ENCODE results near the gene MBTPS1. TPM values are rescaled to one million over a fixed set of nuclear protein-coding genes. Genes with fewer than 3 reads are reported as not detected.

The MBTPS1 gene
- total and polyA plus RNA-seq, 10 of the 15 experiments (the other 5 are each of a cell fraction or from before 2014, with no cell fraction given), result 1.3 to 43.9 (median 35.2) TPM

DNA sequence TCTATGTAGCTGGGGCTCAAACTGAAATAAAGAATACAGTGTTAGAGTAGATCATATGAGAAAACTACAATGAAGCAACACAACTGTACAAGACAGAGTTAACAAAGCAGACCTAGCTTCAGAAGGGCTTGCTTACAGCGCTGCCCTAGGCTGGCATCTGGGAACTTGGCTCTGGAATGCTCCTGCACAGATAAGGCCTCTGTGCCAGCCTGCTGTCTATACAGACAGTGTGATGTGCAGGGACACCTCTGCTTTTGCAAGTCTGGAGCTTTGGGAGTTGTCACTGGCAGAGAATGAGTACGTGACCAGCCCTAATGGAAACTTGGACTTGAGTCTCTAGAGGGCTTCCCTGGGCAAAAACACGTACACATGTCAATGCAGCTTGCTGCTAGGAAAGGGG is 42.0 kb downstream of the MBTPS1 start:
- ATAC-seq (no peak), DNase-seq (ENCODE audit: low read depth, low spot score) (no peak), FAIRE-seq (no peak)
- intact Hi-C loops (cut with micrococcal nuclease; ENCODE audit: unreplicated experiment) (no loop called here), in situ Hi-C loops (cut with MboI) (no loop called here)
- Histone ChIP-seq H3K4me2 (ENCODE audit: control insufficient read depth, insufficient read depth) (no peak overlapping the region), H3K27me3 (replicated peaks in 1 of 2; ENCODE audit: control insufficient read depth in 2 of 2, insufficient read depth in 2 of 2, low read length in 1 of 2) (no peaks in the 10 kb centered on the region), H3K27ac (ENCODE audit: control insufficient read depth, insufficient read depth) (no peak overlapping the region), H4K20me1 (ENCODE audit: control insufficient read depth, insufficient read depth) (no peaks in the 10 kb centered on the region), H2AFZ (ENCODE audit: control insufficient read depth, low read depth, low read length) (no peak overlapping the region), H3K9ac (ENCODE audit: control insufficient read depth, insufficient read depth, low read length) (no peak overlapping the region), H3K9me3 (replicated peaks; ENCODE audit: control insufficient read depth, insufficient read depth, low read length) (no peaks in the 10 kb centered on the region), H3K79me2 (ENCODE audit: control insufficient read depth, insufficient read depth, low read length) (no peaks in the 10 kb centered on the region), H3K36me3 (ENCODE audit: control insufficient read depth in 2 of 2, insufficient read depth in 2 of 2, low read length in 1 of 2) (peaks cover 9 to 20% of the 10 kb centered on the region in 2 experiments), H3K4me1 (ENCODE audit: control insufficient read depth, insufficient read depth, low read length) (no peaks in the 10 kb centered on the region), H3K4me3 (no peak overlapping the region)
- ChIA-PET SMC1A (ENCODE audit: uncharacterized antibody, unreplicated experiment) (no interaction called here), POLR2A (interaction anchor here (0.5 kb wide), 2 partner anchors 54 to 89 kb away, joined by 3 to 4 read pairs; no protein-coding TSS in a partner anchor), RAD21 (ENCODE audit: unreplicated experiment) (no interaction called here), CTCF (interaction anchor here (0.8 kb wide), 1 partner anchor 9 kb away, joined by 4 read pairs; no protein-coding TSS in a partner anchor)
- 94% methylated on average over 3 of the region's 3 CpGs for WGBS (ENCODE audit: insufficient coverage, insufficient replicate concordance, low lambda C conversion rate, missing lambda C conversion rate)
- no TSS peak for BruUV-seq (replicated peaks)
- TF ChIP-seq RUNX3 (IDR thresholded peaks at IDR 0.05; ENCODE audit: low read length) (no peak), ZNF622 (IDR thresholded peaks at IDR 0.05) (no peak), SMC3 (IDR thresholded peaks at IDR 0.05; ENCODE audit: borderline replicate concordance, low read length) (no peak), TCF3 (IDR thresholded peaks at IDR 0.05; ENCODE audit: borderline replicate concordance, insufficient read depth, low read depth, low read length) (no peak), YBX1 (IDR thresholded peaks at IDR 0.05) (no peak), SMAD5 (IDR thresholded peaks at IDR 0.05; ENCODE audit: low read depth) (no peak), IRF3 (IDR thresholded peaks at IDR 0.05) (no peak), KLF5 (IDR thresholded peaks at IDR 0.05; ENCODE audit: partially characterized antibody) (no peak), REST (IDR thresholded peaks at IDR 0.05; ENCODE audit: low read depth, low read length) (no peak), SRF (IDR thresholded peaks at IDR 0.05; ENCODE audit: low read depth in 2 of 2, low read length in 2 of 2) (no peak), STAT1 (conservative IDR thresholded peaks at IDR 0.05) (no peak), SUPT20H (IDR thresholded peaks at IDR 0.05; ENCODE audit: borderline replicate concordance, control insufficient read depth, low read depth, low read length) (no peak), ZNF24 (IDR thresholded peaks at IDR 0.05) (no peak), USF1 (IDR thresholded peaks at IDR 0.05; ENCODE audit: borderline replicate concordance, extremely low read length, insufficient read depth, low read depth, low read length) (no peak), CHD2 (IDR thresholded peaks at IDR 0.05; ENCODE audit: borderline replicate concordance, low read depth, low read length) (no peak)
- TF ChIP-seq, protein P1, sequence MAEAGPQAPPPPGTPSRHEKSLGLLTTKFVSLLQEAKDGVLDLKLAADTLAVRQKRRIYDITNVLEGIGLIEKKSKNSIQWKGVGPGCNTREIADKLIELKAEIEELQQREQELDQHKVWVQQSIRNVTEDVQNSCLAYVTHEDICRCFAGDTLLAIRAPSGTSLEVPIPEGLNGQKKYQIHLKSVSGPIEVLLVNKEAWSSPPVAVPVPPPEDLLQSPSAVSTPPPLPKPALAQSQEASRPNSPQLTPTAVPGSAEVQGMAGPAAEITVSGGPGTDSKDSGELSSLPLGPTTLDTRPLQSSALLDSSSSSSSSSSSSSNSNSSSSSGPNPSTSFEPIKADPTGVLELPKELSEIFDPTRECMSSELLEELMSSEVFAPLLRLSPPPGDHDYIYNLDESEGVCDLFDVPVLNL (IDR thresholded peaks at IDR 0.05; ENCODE audit: low read depth, low read length), result no peak
- TF ChIP-seq, protein P2, sequence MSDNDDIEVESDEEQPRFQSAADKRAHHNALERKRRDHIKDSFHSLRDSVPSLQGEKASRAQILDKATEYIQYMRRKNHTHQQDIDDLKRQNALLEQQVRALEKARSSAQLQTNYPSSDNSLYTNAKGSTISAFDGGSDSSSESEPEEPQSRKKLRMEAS (IDR thresholded peaks at IDR 0.05; ENCODE audit: low read depth, low read length), result no peak

Data from GM12878 (cell line).